Esophagus muscularis mucosa (tissue), 4 donors: ENCODE results near the gene LXN. TPM values are rescaled to one million over a fixed set of nuclear protein-coding genes. Genes with fewer than 3 reads are reported as not detected.

ENCODE experiments used
- DNase-seq: peaks from one replicate; pipeline ENCODE4 v3.0.0-alpha.2; 2017; ENCODE audit errors: extremely low spot score
- H3K27ac ChIP-seq, 4 donors: fragments of 200-600 bp; sonication (generic); replicated peaks in 1 of 4; 1 replicate in 3 of 4; 2 replicates in 1 of 4; pipeline ENCODE4 v1.5.1; 2016 to 2019; ENCODE audit warnings: mild to moderate bottlenecking in 1 of 4
- H3K27me3 ChIP-seq, 4 donors: fragments of 200-600 bp; sonication (generic); one replicate each; pipeline versions ENCODE4 v1.5.1 to v1.6.0; 2016 to 2019
- H3K36me3 ChIP-seq, 4 donors: fragments of 200-600 bp; sonication (generic); one replicate each; pipeline ENCODE4 v1.5.1; 2016 to 2019
- H3K4me1 ChIP-seq, 4 donors: fragments of 200-600 bp; sonication (generic); one replicate each; pipeline ENCODE4 v1.5.1; 2016 to 2019
- H3K4me3 ChIP-seq, 4 donors: fragments of 200-600 bp; sonication (generic); 1 replicate in 2 of 4; 2 replicates in 2 of 4; pipeline ENCODE4 v1.5.1; 2016 to 2019; ENCODE audit warnings: mild to moderate bottlenecking in 4 of 4, moderate library complexity in 1 of 4
- H3K9me3 ChIP-seq, 4 donors: fragments of 200-600 bp; sonication (generic); 1 replicate in 3 of 4; 2 replicates in 1 of 4; pipeline ENCODE4 v1.5.1; 2016 to 2019
- CTCF ChIP-seq, 3 experiments: fragments of 200-600 bp in 2 of 3; fragments of 450-650 bp in 1 of 3; sonication (generic) in 2 of 3; IDR thresholded peaks; one replicate each; pipeline ENCODE4 v1.5.1; 2017 to 2019; ENCODE audit warnings: antibody characterized with exemption in 3 of 3, mild to moderate bottlenecking in 2 of 3, moderate library complexity in 1 of 3
- EP300 ChIP-seq: sonication (generic); formaldehyde crosslinking; IDR thresholded peaks from one replicate; pipeline ENCODE4 v1.6.1; 2017; ENCODE audit warnings: antibody characterized with exemption
- POLR2A ChIP-seq: fragments of 450-650 bp; IDR thresholded peaks from one replicate; pipeline ENCODE4 v1.6.1; 2017; ENCODE audit warnings: antibody characterized with exemption, moderate library complexity, mild to moderate bottlenecking, low read depth
- POLR2AphosphoS5 ChIP-seq, 2 donors: sonication (generic); formaldehyde crosslinking; IDR thresholded peaks; one replicate each; pipeline ENCODE4 v1.6.1; 2017; ENCODE audit warnings: antibody characterized with exemption in 2 of 2
- WGBS: methylation state at CpG from one replicate; pipeline ENCODE4 v1.1.5; 2018; 5-methylcytosine and 5-hydroxymethylcytosine counted together
- intact Hi-C: fragments of 100-400 bp; cut with DNase I; formaldehyde crosslinking; loops from one replicate; pipeline ENCODE4 v1.15.1; 2023
- total RNA-seq, 4 donors: library from RNA; depleted of rRNA; stranded (reverse); fragments of >200 nt; gene quantifications; one replicate each; pipeline versions ENCODE4 v1.1.0 to v1.2.1, GENCODE V29; 2016

LXN gene
- total RNA-seq, 4 donors from 2014 or later: 7.2 to 9.2 (median 7.9) TPM

- peaks cover 3 to 51% (median 23%) of the 10 kb centered on the region in 4 donors for H3K36me3 ChIP-seq
- no peak overlapping the region for H3K4me3 ChIP-seq
- intact Hi-C loops: loop anchor here (10.0 kb wide), 1 partner anchor 45 kb away; no protein-coding TSS in a partner anchor
- H3K27me3 ChIP-seq: no peaks in the 10 kb centered on the region
- H3K9me3 ChIP-seq: no peaks in the 10 kb centered on the region
- no peak overlapping the region for H3K27ac ChIP-seq
- no peaks in the 10 kb centered on the region for H3K4me1 ChIP-seq
- TF ChIP-seq POLR2A: no peak
- TF ChIP-seq POLR2AphosphoS5 (IDR thresholded peaks at IDR 0.05): no peak
- TF ChIP-seq CTCF (IDR thresholded peaks at IDR 0.05): no peak
- no peak for TF ChIP-seq EP300
- 48% methylated on average over 1 of the region's 1 CpG for WGBS
- DNase-seq: no peak
These were observed 7.1 kb upstream of the LXN start for GRCh38 chr3:158679547-158680000.

- no peak overlapping the region for H3K27ac ChIP-seq
- peaks cover 0 to 49% (median 20%) of the 10 kb centered on the region in 4 donors for H3K36me3 ChIP-seq
- no peaks in the 10 kb centered on the region for H3K9me3 ChIP-seq
- no peaks in the 10 kb centered on the region for H3K27me3 ChIP-seq
- DNase-seq: no peak
- H3K4me1 ChIP-seq: no peaks in the 10 kb centered on the region
- H3K4me3 ChIP-seq: no peak overlapping the region
- intact Hi-C loops: loop anchor here (10.0 kb wide), 1 partner anchor 46 kb away; no protein-coding TSS in a partner anchor
- WGBS: 100% methylated on average over 2 of the region's 2 CpGs
- TF ChIP-seq POLR2A: no peak
- no peak for TF ChIP-seq POLR2AphosphoS5 (IDR thresholded peaks at IDR 0.05)
- TF ChIP-seq EP300: no peak
- TF ChIP-seq CTCF (IDR thresholded peaks at IDR 0.05): no peak
These were observed 6.2 kb upstream of the LXN start for GRCh38 chr3:158678687-158679086.

GRCh38 chr3:158671821-158672214 is 630 bp downstream of the LXN start:
- intact Hi-C loops: loop anchor here (5.0 to 10.0 kb wide), 2 partner anchors 53 to 120 kb away; no protein-coding TSS in a partner anchor
- TF ChIP-seq EP300 (no peak), CTCF (IDR thresholded peaks at IDR 0.05) (no peak), POLR2A (no peak), POLR2AphosphoS5 (IDR thresholded peaks at IDR 0.05) (no peak)
- no peak for DNase-seq
- Histone ChIP-seq H3K27ac (peak overlapping the region; percentile 77 to 85 (median 81)), H3K27me3 (no peaks in the 10 kb centered on the region), H3K9me3 (no peaks in the 10 kb centered on the region), H3K4me3 (peak overlapping the region; percentile 56 to 68 (median 62)), H3K4me1 (peaks cover 3 to 24% (median 17%) of the 10 kb centered on the region in 4 donors), H3K36me3 (peaks cover 5 to 49% (median 24%) of the 10 kb centered on the region in 4 donors)
- 19% methylated on average over 6 of the region's 6 CpGs for WGBS

- Histone ChIP-seq H3K4me1 (peaks cover 3 to 24% (median 17%) of the 10 kb centered on the region in 4 donors), H3K4me3 (no peak overlapping the region), H3K9me3 (no peaks in the 10 kb centered on the region), H3K27me3 (no peaks in the 10 kb centered on the region), H3K36me3 (peaks cover 5 to 70% (median 52%) of the 10 kb centered on the region in 4 donors), H3K27ac (no peak overlapping the region)
- intact Hi-C loops: no loop called here
- TF ChIP-seq CTCF (IDR thresholded peaks at IDR 0.05): no peak
- no peak for TF ChIP-seq POLR2A
- TF ChIP-seq EP300: no peak
- no peak for TF ChIP-seq POLR2AphosphoS5 (IDR thresholded peaks at IDR 0.05)
- WGBS: 75% methylated on average over 2 of the region's 2 CpGs
- no peak for DNase-seq
These were observed 3.9 kb downstream of the LXN start for GRCh38 chr3:158668506-158668905.

- Histone ChIP-seq H3K36me3 (peaks cover 11 to 90% (median 66%) of the 10 kb centered on the region in 4 donors), H3K27ac (no peak overlapping the region), H3K9me3 (no peaks in the 10 kb centered on the region), H3K4me1 (peaks cover 0 to 9% (median 3%) of the 10 kb centered on the region in 4 donors), H3K4me3 (no peak overlapping the region), H3K27me3 (no peaks in the 10 kb centered on the region)
- WGBS: 76% methylated on average over 3 of the region's 3 CpGs
- DNase-seq: no peak
- TF ChIP-seq POLR2AphosphoS5 (IDR thresholded peaks at IDR 0.05) (no peak), POLR2A (no peak), CTCF (IDR thresholded peaks at IDR 0.05) (no peak), EP300 (no peak)
- intact Hi-C loops: no loop called here
These were observed 6.0 kb downstream of the LXN start for GRCh38 chr3:158666416-158666815.
